Suppressor macrophage treated with lipopolysaccharide for 1 hour (primary cell): ENCODE data around the gene MIEF1.
A peak's percentile ranks its signal among the peaks of the same experiment; 100 is the strongest.
"Not testable (repeated sequence)": the region's sequence is repeated elsewhere in the genome, so short reads cannot be mapped to it uniquely, and the experiment has no call there.

Experiments used
- DNase-seq, 3 donors: peaks; one replicate each; pipeline ENCODE4 v3.0.0-alpha.2; 2020 to 2022

MIEF1 gene

GRCh38 chr22:39490966-39491680 lies 11.0 kb upstream of the MIEF1 start:
- DNase-seq, result no peak

GRCh38 chr22:39491696-39492095 lies 10.4 kb upstream of the MIEF1 start:
- DNase-seq, result no peak

- DNase-seq, result no peak
These were observed 9.9 kb upstream of the MIEF1 start for GRCh38 chr22:39492186-39492585.

GRCh38 chr22:39493759-39494158 lies 8.3 kb upstream of the MIEF1 start:
- peak; percentile 44 to 53 (median 48) for DNase-seq

- DNase-seq, result peak; percentile 89 to 92 (median 90)
These were observed 7.5 kb upstream of the MIEF1 start for GRCh38 chr22:39494471-39495120.

- peak; percentile 85 to 90 (median 89) for DNase-seq
These were observed 5.8 kb upstream of the MIEF1 start for GRCh38 chr22:39496131-39496838.

- DNase-seq, result no peak
These were observed 4.7 kb upstream of the MIEF1 start for GRCh38 chr22:39497429-39497828.

- DNase-seq, result no peak
These were observed 3.7 kb upstream of the MIEF1 start for GRCh38 chr22:39498368-39498767.

GRCh38 chr22:39498802-39499201 lies 3.3 kb upstream of the MIEF1 start:
- no peak for DNase-seq

- DNase-seq, result no peak
These were observed 2.0 kb upstream of the MIEF1 start for GRCh38 chr22:39500101-39500500.

- DNase-seq, result no peak
These were observed 414 bp upstream of the MIEF1 start for GRCh38 chr22:39501644-39502108.

- DNase-seq, result peak; percentile 32 to 43 (median 41)
These were observed 809 bp downstream of the MIEF1 start for GRCh38 chr22:39502789-39503409.

- no peak for DNase-seq
These were observed 1.5 kb downstream of the MIEF1 start for GRCh38 chr22:39503630-39504029.

GRCh38 chr22:39504071-39504470 lies 2.0 kb downstream of the MIEF1 start:
- DNase-seq, result no peak

- not testable (repeated sequence) for DNase-seq
These were observed 4.9 kb downstream of the MIEF1 start for GRCh38 chr22:39507021-39507420.

GRCh38 chr22:39508393-39508792 lies 6.3 kb downstream of the MIEF1 start:
- DNase-seq, result no peak

GRCh38 chr22:39510529-39511149 lies 8.5 kb downstream of the MIEF1 start:
- no peak for DNase-seq

GRCh38 chr22:39511226-39511625 lies 9.1 kb downstream of the MIEF1 start:
- DNase-seq, result no peak

GRCh38 chr22:39512026-39512425 lies 9.9 kb downstream of the MIEF1 start:
- DNase-seq, result no peak

- DNase-seq, result no peak
These were observed 11.7 kb downstream of the MIEF1 start for GRCh38 chr22:39513791-39514190.

GRCh38 chr22:39514373-39514973 lies 12.4 kb downstream of the MIEF1 start:
- DNase-seq, result peak; percentile 72 to 85 (median 82)
